GM21786 (cell line): ENCODE data around the gene CSTB.

ENCODE experiments used
- ATAC-seq: cut with Tn5 transposase; IDR thresholded peaks from one replicate; pipeline ENCODE4 v1.9.1; 2021; ENCODE audit not compliant: unreplicated experiment

The CSTB gene

GRCh38 chr21:43793243-43793642 is 17.1 kb upstream of the CSTB start:
- ATAC-seq: no peak

DNA sequence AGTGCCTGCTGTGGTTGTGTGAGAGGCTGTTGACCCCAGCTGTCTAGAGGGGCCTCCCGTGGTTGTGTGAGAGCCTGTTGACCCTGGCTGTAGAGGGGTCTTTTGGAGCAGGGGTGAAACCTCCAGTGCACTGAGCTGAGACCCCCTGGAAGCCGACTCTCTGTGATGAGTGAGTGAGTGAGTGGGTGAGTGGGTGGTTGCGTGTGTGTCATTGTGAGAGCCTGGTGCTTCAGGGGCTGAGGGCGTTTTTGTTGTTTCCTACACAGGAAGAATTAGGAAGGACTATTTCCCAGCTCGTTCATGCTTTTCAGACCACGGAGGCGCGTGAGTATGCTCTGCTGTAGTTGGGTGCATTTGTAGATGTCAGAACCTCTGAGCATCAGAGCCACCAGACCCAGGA is 16.3 kb upstream of the CSTB start:
- no peak for ATAC-seq

DNA sequence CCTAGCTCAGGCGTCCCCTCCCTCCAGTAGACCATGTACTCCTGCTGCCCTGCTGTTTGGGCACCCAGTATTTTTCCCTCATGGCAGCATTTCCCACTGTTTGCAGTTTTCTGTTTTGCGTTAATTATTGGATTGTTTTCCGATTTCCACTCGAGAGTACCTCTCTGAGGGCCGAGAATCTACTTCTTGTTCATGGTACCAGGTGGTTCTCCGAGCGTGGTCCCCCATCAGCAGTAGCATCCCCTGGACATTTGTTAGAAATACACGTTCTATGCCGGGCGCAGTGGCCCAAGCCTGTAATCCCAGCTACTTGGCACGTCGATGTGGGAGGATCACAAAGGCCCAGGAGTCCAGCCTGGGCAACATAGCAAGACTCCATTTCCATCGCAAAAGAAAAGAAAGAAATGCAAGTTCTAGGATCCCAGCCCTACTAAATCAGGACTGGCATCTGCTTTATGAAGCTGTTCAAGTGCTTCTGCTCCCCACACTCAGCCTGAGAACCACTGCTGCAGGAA is 14.0 kb upstream of the CSTB start:
- ATAC-seq: no peak

- peak; percentile 75 for ATAC-seq
Observed at GRCh38 chr21:43789276-43790009, 13.3 kb upstream of the CSTB start, which contains the start of gene RRP1. RRP1 (plus strand) TSS chr21:43789577; CDS start chr21:43789630, 53 bp downstream.

GRCh38 chr21:43786807-43787440 is 10.8 kb upstream of the CSTB start:
- no peak for ATAC-seq

DNA sequence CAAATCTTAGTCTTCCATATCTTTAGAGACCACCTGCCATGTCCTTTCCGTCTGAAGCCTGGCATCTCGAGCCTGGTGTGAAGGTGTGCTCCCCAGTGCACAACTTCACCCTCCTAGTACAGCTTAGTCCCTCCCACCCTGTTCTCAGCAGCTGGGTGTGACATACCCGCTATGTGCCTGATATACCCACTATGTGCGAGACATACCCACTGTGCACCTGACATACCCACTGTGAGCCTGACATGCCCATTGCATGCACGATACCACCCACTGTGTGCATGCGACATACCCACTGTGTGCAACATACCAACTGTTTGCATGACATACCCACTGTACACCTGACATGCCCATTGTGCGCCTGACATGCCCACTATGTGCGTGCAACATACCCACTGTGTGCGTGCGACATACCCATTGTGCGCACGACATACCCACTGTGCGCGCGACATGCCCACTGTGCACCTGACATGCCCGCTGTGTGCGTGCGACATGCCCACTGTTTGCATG is 10.2 kb upstream of the CSTB start:
- ATAC-seq: no peak

DNA sequence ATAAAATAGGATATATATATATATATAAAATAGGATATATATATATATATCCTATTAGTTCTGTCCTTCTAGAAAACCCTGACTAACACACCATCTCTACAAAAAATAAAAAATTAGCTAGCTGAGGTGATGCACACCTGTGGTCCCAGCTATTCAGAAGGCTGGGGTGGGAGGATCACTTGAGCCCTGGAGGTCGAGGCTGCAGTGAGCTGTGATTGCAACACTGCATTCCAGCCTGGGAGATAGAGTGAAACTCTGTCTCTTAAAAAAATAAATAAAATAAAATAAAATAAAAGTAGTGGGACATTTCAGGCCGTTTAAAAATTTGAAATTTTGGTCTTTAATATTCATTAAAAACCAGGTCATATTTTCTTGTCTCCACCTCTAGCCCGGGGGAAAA is 9.0 kb upstream of the CSTB start:
- ATAC-seq: no peak

DNA sequence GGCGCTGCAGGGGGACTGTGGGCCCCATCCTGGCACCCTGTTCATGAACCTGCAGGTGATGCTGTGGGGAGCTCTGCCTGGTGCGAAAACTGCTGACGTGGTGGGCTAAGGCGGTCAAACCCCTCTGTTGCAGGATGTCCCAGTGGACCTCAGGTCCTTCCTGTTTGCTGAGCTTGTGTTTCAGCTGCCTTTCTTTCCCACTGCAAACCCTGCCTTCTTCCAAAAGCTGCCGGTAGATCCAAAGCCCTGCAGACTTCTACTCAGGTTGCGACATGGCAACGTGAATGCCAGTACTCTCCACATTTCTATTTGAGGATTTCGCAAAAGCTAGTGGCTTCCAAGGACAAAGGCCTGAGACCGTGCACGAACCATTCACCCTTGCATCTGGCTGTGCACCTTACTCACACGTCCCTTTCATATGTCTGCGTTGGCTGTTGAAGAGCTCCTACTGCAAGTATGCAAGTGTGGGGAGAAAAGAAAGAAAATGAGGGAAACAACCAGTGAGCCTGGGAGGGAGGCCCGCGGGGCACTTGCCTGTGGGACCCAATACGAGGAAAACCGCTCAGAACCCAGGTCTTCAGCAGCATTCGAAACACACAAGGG is 7.1 kb upstream of the CSTB start:
- ATAC-seq: no peak

- no peak for ATAC-seq
Observed at GRCh38 chr21:43782431-43783097, 6.5 kb upstream of the CSTB start.

GRCh38 chr21:43781846-43782245 is 5.7 kb upstream of the CSTB start:
- no peak for ATAC-seq

- no peak for ATAC-seq
Observed at GRCh38 chr21:43779660-43780059, 3.6 kb upstream of the CSTB start.

- no peak for ATAC-seq
Observed at GRCh38 chr21:43778469-43779335, 2.6 kb upstream of the CSTB start.

GRCh38 chr21:43777953-43778352 is 1.8 kb upstream of the CSTB start:
- no peak for ATAC-seq

DNA sequence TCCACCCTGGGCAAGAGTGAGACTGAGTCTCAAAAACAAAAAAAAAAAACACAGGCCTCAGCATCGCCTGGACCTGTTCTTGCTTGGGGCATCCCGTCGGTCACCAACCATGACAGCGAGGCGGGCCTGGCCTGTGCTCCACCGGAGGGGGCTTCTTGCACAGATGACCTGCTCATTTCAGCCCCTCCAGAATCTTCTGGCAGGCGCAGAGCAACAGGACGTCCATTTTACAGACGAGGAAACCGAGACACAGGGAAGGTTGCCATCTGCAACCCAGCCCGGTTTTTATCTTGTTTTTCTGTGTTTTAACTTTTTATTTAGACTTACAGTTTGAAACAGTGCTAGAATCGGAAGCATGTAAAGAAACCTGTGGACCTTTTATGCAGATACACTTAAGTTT is 918 bp downstream of the CSTB start:
- no peak for ATAC-seq

GRCh38 chr21:43774163-43774562 is 1.9 kb downstream of the CSTB start:
- ATAC-seq: no peak

GRCh38 chr21:43772425-43772821 is 3.7 kb downstream of the CSTB start:
- no peak for ATAC-seq

DNA sequence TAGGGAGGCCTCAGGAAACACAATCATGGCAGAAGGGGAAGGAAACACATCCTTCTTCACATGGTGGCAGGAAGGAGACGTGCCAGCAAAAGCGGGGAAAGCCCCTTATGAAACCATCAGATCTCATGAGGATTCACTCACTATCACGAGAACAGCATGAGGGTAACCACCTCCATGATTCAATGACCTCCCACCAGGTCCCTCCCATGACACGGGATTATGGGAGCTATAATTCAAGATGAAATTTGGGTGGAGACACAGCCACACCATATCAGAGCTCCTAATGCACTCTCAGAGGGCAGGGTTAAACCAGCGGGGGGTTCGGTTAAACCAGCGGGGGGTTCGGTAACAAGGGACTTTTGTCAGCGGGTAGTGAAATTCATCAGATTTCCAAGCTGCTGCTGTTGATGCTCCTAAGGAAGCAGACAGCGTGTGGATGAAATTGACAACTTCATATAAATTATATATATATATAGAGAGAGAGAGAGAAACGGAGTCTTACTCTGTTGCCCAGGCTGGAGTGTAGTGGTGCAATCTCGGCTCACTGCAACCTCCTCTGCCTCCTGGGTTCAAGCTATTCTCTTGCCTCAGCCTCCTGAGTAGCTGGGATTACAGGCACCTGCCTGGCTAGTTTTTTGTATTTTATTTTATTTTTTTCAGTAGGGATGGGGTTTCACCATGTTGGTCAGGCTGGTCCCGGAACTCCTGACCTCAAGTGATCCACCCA is 4.2 kb downstream of the CSTB start:
- no peak for ATAC-seq

DNA sequence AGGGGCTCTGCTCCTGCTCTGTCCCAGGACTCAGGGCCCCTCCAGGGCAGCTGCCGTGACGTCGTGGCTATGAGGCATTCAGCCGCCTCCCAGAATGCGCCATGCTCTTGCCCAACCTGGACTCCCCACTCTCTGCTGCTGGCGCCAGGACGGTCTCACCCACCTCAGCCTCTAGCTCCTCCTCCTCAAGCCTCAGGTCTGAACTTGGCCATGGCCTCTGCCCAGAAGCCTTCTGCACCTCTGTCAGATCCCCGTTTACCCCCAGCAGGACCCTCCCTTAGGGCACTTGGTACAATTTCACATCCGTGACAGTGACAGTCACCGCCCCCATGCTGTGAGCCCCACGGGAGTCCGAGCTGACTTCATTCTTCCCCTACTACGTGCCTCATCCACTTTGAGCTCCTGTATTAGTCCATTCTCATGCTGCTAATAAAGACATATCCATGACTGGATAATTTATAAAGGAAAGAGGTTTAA is 4.9 kb downstream of the CSTB start:
- ATAC-seq: no peak

DNA sequence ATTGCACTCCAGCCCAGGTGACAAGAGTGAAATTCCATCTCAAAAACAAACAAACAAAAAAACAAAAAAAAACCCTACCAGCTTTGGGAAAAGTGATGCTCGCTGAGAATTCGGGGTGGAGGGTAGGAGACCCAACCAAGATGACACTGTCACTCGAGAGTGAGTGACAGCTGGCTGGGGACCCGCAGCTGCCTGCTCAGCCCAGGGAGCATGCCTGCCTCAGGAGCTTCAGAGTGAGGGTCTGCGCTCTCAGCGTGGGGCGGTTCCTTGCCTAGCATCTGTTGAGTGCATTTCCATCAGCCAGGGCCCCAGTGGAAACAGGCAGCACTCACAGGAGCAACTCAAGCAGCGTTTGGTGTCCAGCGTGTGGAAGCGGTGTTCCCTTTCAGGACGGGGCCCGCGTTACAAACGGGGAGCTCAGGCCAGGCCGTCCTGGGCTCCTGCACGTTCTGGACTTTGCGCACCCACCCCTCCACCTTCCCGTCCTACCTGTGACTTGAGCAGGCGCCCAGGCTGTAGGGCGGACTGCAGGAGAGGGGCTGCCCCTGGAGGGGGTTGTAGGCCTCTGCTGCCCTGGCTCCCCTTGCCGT is 5.9 kb downstream of the CSTB start:
- no peak for ATAC-seq
